Stimulated activated CD8-positive, alpha-beta memory T cell treated with anti-CD3 and anti-CD28 coated beads, Interleukin-12 subunit alpha, Interleukin-12 subunit beta, amount 100 ng/mL, for 1 hour (primary cell): Measurements from ENCODE around the gene MAP2.

Experiments
- DNase-seq: peaks from one replicate; pipeline ENCODE4 v3.0.0-alpha.2; 2020; ENCODE audit warnings: low read depth

MAP2 gene

GRCh38 chr2:209424199-209424701, 403 bp downstream of the MAP2 start:
- no peak for DNase-seq

GRCh38 chr2:209424781-209425470, 1.1 kb downstream of the MAP2 start:
- DNase-seq: no peak

- no peak for DNase-seq
These were observed 1.7 kb downstream of the MAP2 start for GRCh38 chr2:209425471-209426071.

GRCh38 chr2:209426432-209426831, 2.6 kb downstream of the MAP2 start:
- no peak for DNase-seq

GRCh38 chr2:209431701-209432100, 7.9 kb downstream of the MAP2 start:
- DNase-seq: no peak

GRCh38 chr2:209441541-209441940, 17.7 kb downstream of the MAP2 start:
- DNase-seq: no peak

GRCh38 chr2:209442939-209443338, 19.1 kb downstream of the MAP2 start:
- DNase-seq: no peak

GRCh38 chr2:209445485-209445884, 21.6 kb downstream of the MAP2 start:
- DNase-seq: no peak

- no peak for DNase-seq
These were observed 27.5 kb downstream of the MAP2 start for GRCh38 chr2:209451209-209451834.

GRCh38 chr2:209456489-209456888, 32.6 kb downstream of the MAP2 start:
- DNase-seq: no peak

- no peak for DNase-seq
These were observed 34.4 kb downstream of the MAP2 start for GRCh38 chr2:209458008-209458979.

GRCh38 chr2:209459359-209459758, 35.5 kb downstream of the MAP2 start:
- no peak for DNase-seq

- no peak for DNase-seq
These were observed 36.4 kb downstream of the MAP2 start for GRCh38 chr2:209460151-209460761.

- no peak for DNase-seq
These were observed 39.4 kb downstream of the MAP2 start for GRCh38 chr2:209463226-209463625.

- DNase-seq: no peak
These were observed 40.0 kb downstream of the MAP2 start for GRCh38 chr2:209463835-209464234.

GRCh38 chr2:209468846-209469245, 45.0 kb downstream of the MAP2 start:
- DNase-seq: no peak

- no peak for DNase-seq
These were observed 45.6 kb downstream of the MAP2 start for GRCh38 chr2:209469481-209469880.

GRCh38 chr2:209470466-209470865, 46.6 kb downstream of the MAP2 start:
- no peak for DNase-seq

- no peak for DNase-seq
These were observed 47.2 kb downstream of the MAP2 start for GRCh38 chr2:209471037-209471436.

GRCh38 chr2:209472112-209472832, 48.4 kb downstream of the MAP2 start:
- DNase-seq: no peak

GRCh38 chr2:209472871-209473270, 49.0 kb downstream of the MAP2 start:
- no peak for DNase-seq
